Measurements from ENCODE around the gene ATP9B.

The ATP9B gene

DNA sequence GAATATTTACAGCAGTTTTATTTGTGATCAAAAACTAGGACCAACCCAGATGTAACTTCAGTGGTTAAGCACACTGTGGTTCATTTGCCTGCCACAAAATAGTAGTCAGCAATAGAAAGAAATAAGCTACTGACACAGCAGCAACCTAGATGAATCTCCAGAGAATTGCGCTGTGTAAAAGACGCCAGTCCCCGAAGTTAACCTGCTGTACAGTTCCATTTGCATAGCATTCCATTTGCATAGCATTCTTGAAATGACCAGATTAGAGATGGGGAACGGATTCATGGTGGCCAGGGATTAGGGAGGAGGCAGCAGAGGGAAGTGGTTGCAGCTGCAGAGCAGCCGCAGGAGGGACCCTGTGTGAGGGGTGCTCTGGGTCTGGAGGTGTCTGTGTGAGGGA lies 287.2 kb downstream of the ATP9B start:
- no peak for TF ChIP-seq ZFX (IDR thresholded peaks at IDR 0.05; ENCODE audit: borderline replicate concordance)
- no peak overlapping the region for H3K27ac ChIP-seq

GRCh38 chr18:79360933-79361332 lies 291.7 kb downstream of the ATP9B start:
- no peak for TF ChIP-seq ZFX (IDR thresholded peaks at IDR 0.05; ENCODE audit: borderline replicate concordance)
- TF ChIP-seq, protein P1, sequence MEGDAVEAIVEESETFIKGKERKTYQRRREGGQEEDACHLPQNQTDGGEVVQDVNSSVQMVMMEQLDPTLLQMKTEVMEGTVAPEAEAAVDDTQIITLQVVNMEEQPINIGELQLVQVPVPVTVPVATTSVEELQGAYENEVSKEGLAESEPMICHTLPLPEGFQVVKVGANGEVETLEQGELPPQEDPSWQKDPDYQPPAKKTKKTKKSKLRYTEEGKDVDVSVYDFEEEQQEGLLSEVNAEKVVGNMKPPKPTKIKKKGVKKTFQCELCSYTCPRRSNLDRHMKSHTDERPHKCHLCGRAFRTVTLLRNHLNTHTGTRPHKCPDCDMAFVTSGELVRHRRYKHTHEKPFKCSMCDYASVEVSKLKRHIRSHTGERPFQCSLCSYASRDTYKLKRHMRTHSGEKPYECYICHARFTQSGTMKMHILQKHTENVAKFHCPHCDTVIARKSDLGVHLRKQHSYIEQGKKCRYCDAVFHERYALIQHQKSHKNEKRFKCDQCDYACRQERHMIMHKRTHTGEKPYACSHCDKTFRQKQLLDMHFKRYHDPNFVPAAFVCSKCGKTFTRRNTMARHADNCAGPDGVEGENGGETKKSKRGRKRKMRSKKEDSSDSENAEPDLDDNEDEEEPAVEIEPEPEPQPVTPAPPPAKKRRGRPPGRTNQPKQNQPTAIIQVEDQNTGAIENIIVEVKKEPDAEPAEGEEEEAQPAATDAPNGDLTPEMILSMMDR (IDR thresholded peaks at IDR 0.05): no peak
- no peak overlapping the region for H3K27ac ChIP-seq

GRCh38 chr18:79361766-79362522 lies 292.8 kb downstream of the ATP9B start:
- H3K27ac ChIP-seq: no peak overlapping the region
- no peak for TF ChIP-seq ZFX (IDR thresholded peaks at IDR 0.05; ENCODE audit: borderline replicate concordance)
- TF ChIP-seq, protein P1 (IDR thresholded peaks at IDR 0.05): no peak

GRCh38 chr18:79365701-79366100 lies 296.5 kb downstream of the ATP9B start:
- TF ChIP-seq, protein P1 (IDR thresholded peaks at IDR 0.05): no peak
- no peak for TF ChIP-seq ZFX (IDR thresholded peaks at IDR 0.05; ENCODE audit: borderline replicate concordance)

DNA sequence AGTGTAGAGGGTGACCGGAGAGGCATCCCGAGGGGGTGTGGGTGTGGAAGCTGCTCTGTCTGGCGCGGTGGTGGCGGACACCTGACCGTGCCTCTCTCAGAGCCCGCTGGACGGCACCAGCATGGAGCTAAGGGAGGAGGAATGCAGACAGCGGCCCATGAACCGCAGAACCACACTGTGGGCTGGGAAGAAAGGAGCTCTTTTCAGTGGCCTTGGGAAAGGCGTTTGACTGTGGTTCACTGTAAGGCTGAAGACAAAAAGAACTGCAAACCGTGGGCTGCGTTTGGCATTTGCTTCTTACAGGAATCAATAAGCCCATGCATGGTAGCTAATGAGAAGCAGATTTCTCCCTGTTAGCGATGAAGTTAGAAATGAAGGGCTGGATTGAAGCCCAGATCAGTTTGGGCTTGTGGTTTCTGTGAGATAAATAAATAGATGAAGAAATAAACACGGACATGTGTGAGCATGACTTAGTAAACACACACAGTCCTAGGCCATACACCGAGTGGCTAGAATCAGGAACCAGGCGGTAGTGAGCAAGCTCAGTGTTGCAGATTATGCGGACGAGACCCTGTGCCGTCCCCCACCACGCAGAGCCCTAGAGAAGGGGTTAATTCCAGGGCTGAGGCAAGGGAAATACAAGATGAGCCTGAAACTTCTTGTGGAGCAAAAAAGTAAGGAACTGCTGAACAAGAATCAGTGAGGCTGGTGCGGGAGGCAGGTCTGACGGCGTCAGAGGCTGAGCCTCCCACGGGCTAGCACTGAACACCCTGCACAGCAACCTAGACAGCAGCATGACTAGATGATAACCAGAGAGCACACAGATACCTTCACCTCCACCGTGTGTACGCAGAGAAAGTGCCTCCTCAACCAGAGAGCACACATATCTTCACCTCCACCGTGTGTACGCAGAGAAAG lies 297.2 kb downstream of the ATP9B start:
- TF ChIP-seq, protein P1 (IDR thresholded peaks at IDR 0.05): no peak
- TF ChIP-seq ZFX (IDR thresholded peaks at IDR 0.05; ENCODE audit: borderline replicate concordance): no peak
- H3K27ac ChIP-seq: no peak overlapping the region

More at GRCh38 chr18:79365701-79366100, 296.5 kb downstream of the ATP9B start:
- no peak overlapping the region for H3K27ac ChIP-seq

DNA sequence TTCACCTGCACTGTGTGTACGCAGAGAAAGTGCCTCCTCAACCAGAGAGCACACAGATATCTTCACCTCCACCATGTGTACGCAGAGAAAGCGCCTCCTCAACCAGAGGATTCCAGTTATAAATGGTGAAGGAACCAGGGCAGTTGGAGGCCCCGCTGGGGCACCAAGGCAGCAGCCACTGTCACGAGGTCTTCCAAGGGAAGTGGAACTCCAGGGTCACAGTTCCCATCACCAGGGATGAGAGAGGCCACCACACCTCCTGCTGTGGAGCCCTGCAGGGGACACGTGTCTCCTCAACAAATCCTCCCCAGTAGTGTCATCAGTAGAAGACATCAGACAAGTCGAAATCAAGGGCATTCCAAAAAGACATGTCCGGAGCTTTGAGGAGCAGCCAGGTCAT lies 298.3 kb downstream of the ATP9B start:
- TF ChIP-seq, protein P1 (IDR thresholded peaks at IDR 0.05): no peak
- no peak for TF ChIP-seq ZFX (IDR thresholded peaks at IDR 0.05; ENCODE audit: borderline replicate concordance)

DNA sequence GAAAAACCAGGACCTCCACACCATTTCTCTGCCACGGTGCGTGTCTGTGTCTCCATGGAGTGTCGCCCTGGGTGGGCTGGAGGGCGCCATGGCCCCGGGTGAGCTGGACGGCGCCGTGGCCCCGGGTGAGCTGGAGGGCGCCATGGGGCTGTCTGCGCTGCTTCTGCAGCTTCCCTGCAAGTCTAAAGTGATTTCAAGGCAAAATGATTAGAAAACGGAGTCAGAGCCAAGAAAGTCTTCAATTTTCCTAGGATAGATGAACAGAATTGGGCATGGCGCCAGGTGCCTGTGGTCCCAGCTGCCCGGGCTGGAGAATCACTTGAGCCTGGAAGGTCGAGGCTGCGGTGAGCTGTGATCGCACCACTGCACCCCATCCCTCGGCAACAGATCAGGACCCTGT lies 298.8 kb downstream of the ATP9B start:
- TF ChIP-seq ZFX (IDR thresholded peaks at IDR 0.05; ENCODE audit: borderline replicate concordance): no peak
- TF ChIP-seq, protein P1 (IDR thresholded peaks at IDR 0.05): no peak
- H3K27ac ChIP-seq: no peak overlapping the region

More for the DNA sequence above, 298.3 kb downstream of the ATP9B start:
- H3K27ac ChIP-seq: no peak overlapping the region
